Thoracic aorta (tissue), 2 donors: Measurements from ENCODE around the gene SDC1. TPM values are rescaled to one million over a fixed set of nuclear protein-coding genes. Genes with fewer than 3 reads are reported as not detected.

Experiments used
- ATAC-seq: fragments of 150-250 bp; one replicate; pipeline ENCODE4 v1.8.0; 2017; ENCODE audit warnings: low read depth; ENCODE audit not compliant: insufficient number of reproducible peaks, low FRiP score
- DNase-seq: peaks from one replicate; pipeline ENCODE4 v3.0.0-alpha.2; 2020; ENCODE audit warnings: low spot score
- H3K27ac ChIP-seq, 2 donors: fragments of 200-600 bp; sonication (generic); 1 replicate in 1 of 2; 2 replicates in 1 of 2; pipeline ENCODE4 v1.5.1; 2016; ENCODE audit warnings: mild to moderate bottlenecking in 2 of 2, moderate library complexity in 2 of 2
- H3K27me3 ChIP-seq: fragments of 200-600 bp; sonication (generic); replicated peaks from 2 replicates; pipeline ENCODE4 v1.6.0; 2016; ENCODE audit warnings: mild to moderate bottlenecking; ENCODE audit not compliant: insufficient read depth
- H3K36me3 ChIP-seq: fragments of 200-600 bp; sonication (generic); one replicate; pipeline ENCODE4 v1.5.1; 2016
- H3K4me1 ChIP-seq, 2 donors: fragments of 200-600 bp; sonication (generic); 1 replicate in 1 of 2; 2 replicates in 1 of 2; pipeline versions ENCODE4 v1.5.1 to v1.6.0; 2016; ENCODE audit warnings: low read depth in 2 of 2, mild to moderate bottlenecking in 1 of 2; ENCODE audit not compliant: control insufficient read depth in 1 of 2
- H3K4me3 ChIP-seq: fragments of 200-600 bp; sonication (generic); 2 replicates; pipeline ENCODE4 v1.5.1; 2016; ENCODE audit warnings: mild to moderate bottlenecking
- H3K9me3 ChIP-seq: fragments of 200-600 bp; sonication (generic); 2 replicates; pipeline ENCODE4 v1.5.1; 2016
- total RNA-seq, 2 donors: library from RNA; depleted of rRNA; stranded (reverse); fragments of >200 nt; gene quantifications; one replicate each; pipeline versions ENCODE4 v1.1.0 to v1.2.3, GENCODE V29; 2016
- TF ChIP-seq, protein P1 (sequence below): fragments of 200-600 bp; sonication (generic); IDR thresholded peaks from one replicate; pipeline ENCODE4 v1.5.1; 2019; ENCODE audit warnings: antibody characterized with exemption

SDC1 gene
- total RNA-seq, 2 donors from 2014 or later, result 3.1 to 9.6 TPM

GRCh38 chr2:20180676-20181648, 44.0 kb downstream of the SDC1 start:
- H3K27ac ChIP-seq, result no peak overlapping the region
- TF ChIP-seq, protein P1, sequence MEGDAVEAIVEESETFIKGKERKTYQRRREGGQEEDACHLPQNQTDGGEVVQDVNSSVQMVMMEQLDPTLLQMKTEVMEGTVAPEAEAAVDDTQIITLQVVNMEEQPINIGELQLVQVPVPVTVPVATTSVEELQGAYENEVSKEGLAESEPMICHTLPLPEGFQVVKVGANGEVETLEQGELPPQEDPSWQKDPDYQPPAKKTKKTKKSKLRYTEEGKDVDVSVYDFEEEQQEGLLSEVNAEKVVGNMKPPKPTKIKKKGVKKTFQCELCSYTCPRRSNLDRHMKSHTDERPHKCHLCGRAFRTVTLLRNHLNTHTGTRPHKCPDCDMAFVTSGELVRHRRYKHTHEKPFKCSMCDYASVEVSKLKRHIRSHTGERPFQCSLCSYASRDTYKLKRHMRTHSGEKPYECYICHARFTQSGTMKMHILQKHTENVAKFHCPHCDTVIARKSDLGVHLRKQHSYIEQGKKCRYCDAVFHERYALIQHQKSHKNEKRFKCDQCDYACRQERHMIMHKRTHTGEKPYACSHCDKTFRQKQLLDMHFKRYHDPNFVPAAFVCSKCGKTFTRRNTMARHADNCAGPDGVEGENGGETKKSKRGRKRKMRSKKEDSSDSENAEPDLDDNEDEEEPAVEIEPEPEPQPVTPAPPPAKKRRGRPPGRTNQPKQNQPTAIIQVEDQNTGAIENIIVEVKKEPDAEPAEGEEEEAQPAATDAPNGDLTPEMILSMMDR, result no peak
- no peaks in the 10 kb centered on the region for H3K9me3 ChIP-seq
- H3K4me3 ChIP-seq, result no peak overlapping the region
- H3K4me1 ChIP-seq, result no peaks in the 10 kb centered on the region
- no peaks in the 10 kb centered on the region for H3K36me3 ChIP-seq
- H3K27me3 ChIP-seq, result no peaks in the 10 kb centered on the region
- ATAC-seq (no peak), DNase-seq (no peak)

GRCh38 chr2:20179755-20180594, 45.0 kb downstream of the SDC1 start:
- H3K36me3 ChIP-seq, result no peaks in the 10 kb centered on the region
- ATAC-seq (no peak), DNase-seq (no peak)
- no peaks in the 10 kb centered on the region for H3K9me3 ChIP-seq
- H3K4me3 ChIP-seq, result no peak overlapping the region
- no peaks in the 10 kb centered on the region for H3K27me3 ChIP-seq
- no peaks in the 10 kb centered on the region for H3K4me1 ChIP-seq
- H3K27ac ChIP-seq, result no peak overlapping the region
- TF ChIP-seq, protein P1, result no peak

DNA sequence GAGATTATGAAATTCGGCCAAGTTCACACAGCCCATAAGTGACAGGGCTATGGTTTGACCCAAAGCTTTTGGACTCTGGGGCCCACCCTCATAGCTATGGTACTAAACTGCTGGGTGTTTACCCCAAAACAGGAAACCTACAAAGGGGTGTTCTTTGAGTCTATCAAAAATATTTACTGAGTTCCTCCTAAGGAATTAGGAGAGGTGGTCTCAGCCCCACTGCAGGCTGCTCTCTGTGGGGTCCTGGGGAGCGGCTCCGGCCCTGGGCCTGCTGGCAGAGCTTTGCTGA, 45.5 kb downstream of the SDC1 start:
- ATAC-seq, result no peak
- no peak overlapping the region for H3K4me3 ChIP-seq
- H3K9me3 ChIP-seq, result no peaks in the 10 kb centered on the region
- no peaks in the 10 kb centered on the region for H3K36me3 ChIP-seq
- H3K27ac ChIP-seq, result no peak overlapping the region
- no peaks in the 10 kb centered on the region for H3K27me3 ChIP-seq
- TF ChIP-seq, protein P1, result no peak
- H3K4me1 ChIP-seq, result no peaks in the 10 kb centered on the region
- DNase-seq, result no peak

GRCh38 chr2:20178666-20179465, 46.1 kb downstream of the SDC1 start:
- no peak for ATAC-seq
- Histone ChIP-seq H3K9me3 (no peaks in the 10 kb centered on the region), H3K27ac (no peak overlapping the region), H3K4me1 (no peaks in the 10 kb centered on the region), H3K4me3 (no peak overlapping the region), H3K27me3 (no peaks in the 10 kb centered on the region), H3K36me3 (no peaks in the 10 kb centered on the region)
- no peak for DNase-seq
- TF ChIP-seq, protein P1, result no peak

DNA sequence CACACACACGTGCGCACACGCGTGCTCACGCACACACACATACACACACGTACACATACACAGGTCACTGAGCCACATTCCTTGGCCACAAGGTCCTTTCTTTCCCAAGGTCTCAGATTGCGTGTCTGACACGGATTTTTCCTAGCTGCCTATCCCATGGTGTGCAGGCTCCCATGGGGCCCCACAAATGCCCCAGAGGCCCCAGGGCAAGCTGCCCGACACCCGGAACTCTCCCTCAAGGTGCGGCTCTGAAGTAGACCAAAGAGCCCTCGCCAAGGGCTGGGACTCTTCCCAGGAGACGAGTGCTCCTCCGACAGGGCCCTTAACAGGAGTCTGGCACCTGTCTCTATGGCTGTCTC, 46.7 kb downstream of the SDC1 start:
- Histone ChIP-seq H3K27ac (no peak overlapping the region), H3K36me3 (no peaks in the 10 kb centered on the region), H3K4me3 (no peak overlapping the region), H3K9me3 (no peaks in the 10 kb centered on the region), H3K4me1 (no peaks in the 10 kb centered on the region), H3K27me3 (no peaks in the 10 kb centered on the region)
- TF ChIP-seq, protein P1, result no peak
- ATAC-seq (no peak), DNase-seq (no peak)
